HS-5 (cell line): ENCODE measurements around the gene CHN1.

Source experiments
- DNase-seq: peaks from one replicate; pipeline ENCODE4 v3.0.0-alpha.2; 2012; ENCODE audit warnings: low read depth

CHN1 gene

DNA sequence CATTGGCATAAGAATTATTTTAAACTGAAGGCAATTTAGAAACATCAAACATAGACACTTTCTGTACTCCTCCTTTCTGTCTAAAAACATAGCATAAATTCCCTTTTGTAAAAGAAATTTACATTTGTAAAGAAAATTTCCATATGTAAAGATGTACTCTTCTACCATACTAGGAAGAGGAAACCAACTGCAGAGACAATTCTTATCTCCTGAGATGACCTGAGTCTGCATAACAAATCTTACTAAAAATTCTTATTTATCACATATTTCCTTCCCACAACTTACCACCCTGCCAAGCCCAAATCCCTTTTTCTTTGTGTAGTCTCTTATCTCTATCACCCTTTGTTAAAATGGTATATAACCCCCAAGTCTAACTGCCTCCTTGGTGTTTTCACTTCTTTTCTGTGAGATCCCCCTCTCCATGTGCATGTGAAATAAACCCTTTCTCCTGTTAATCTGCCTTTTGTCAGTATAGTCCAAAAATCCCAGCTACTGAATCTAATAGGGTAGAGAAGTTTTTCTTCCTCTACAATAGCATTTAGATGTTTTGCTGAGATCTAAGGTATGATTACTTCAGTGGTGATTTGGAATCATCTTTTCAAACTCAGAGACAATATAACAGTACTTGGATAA lies 81.0 kb downstream of the CHN1 start:
- no peak for DNase-seq

DNA sequence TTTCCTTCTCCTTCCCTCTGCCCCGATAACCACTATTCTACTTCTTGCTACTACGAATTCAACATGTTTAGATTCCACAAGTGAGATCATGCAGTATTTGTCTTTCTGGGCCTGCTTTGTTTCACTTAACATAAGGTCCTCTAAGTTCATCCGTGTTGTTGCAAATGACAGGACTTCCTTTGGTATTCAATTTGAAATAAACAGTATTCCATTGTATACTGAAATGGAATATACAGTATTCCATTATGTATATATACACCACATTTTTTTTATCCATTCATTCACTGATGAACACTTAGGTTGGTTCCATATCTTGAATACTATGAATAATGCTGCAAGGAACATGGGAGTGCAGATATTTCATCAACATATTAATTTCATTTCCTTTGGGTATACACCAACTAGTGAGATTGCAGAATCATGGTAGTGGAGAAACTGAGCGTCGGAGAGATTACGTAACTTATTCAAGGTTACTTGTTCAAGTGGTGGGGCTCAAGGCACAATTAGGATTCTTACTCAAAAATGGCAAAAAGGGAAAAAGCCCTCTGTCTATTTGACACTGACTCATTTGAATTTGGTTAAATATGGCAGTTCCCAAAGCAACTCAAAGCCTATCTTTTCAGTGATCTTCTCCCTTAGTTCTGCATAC lies 85.1 kb downstream of the CHN1 start:
- DNase-seq = no peak

DNA sequence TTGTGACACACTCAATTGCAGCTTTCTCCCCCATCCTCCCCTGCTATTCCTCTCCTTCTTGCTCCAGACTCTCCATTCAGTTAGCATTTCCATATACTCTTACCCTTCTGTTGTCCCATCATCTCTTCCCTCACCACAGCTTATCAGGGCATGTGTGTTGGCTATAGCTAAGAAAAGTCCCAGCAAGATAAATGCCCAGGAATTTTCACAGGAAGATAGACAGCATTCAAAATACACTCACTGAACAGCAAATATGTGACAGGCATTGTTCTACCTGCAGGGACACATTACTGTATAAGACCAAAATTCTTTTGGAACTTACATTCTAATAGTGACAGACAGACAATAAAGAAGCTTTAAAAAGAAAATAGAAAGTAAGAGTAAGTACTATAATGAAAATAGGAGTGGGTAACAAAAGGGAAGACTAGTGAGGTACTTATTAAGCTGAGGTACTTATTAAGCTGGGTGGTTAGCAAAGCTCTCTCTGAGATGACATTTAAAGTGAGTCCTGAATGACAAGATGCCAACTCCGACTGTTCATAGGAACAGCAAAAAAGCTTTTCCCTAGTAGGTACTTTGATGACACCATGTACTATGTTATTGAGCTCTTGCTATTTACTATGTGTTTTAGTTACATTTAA lies 86.2 kb downstream of the CHN1 start:
- DNase-seq = no peak

DNA sequence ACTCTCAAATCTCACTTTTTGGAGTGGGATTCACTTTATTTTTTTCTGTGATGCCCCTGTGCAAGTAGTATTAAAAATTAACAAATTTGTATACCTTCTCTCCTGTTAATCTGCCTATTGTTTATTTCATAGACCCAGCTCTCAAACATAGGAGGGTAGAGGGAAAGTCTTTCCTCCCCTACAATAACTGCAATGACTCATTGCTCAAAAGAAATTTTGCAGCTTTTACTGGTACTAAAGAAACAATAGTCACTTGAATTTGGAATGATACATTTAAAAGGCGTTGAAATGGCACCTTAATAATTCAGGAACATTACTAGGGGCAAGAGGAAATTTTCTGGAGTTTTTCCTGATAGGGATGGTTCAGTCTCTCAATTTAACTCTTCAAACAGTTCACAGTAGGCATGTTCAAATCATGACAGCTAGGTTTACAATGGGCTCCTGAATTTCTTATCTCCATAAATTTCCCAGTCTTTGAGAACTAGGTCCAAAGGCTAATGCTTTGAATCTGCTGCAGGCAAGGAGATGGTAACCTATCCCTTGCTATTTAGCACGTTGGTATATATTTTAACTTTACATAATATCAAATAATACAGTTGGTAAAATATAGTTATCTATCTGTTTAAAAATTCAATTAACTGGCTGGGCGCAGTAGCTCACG lies 88.8 kb downstream of the CHN1 start:
- DNase-seq = no peak

DNA sequence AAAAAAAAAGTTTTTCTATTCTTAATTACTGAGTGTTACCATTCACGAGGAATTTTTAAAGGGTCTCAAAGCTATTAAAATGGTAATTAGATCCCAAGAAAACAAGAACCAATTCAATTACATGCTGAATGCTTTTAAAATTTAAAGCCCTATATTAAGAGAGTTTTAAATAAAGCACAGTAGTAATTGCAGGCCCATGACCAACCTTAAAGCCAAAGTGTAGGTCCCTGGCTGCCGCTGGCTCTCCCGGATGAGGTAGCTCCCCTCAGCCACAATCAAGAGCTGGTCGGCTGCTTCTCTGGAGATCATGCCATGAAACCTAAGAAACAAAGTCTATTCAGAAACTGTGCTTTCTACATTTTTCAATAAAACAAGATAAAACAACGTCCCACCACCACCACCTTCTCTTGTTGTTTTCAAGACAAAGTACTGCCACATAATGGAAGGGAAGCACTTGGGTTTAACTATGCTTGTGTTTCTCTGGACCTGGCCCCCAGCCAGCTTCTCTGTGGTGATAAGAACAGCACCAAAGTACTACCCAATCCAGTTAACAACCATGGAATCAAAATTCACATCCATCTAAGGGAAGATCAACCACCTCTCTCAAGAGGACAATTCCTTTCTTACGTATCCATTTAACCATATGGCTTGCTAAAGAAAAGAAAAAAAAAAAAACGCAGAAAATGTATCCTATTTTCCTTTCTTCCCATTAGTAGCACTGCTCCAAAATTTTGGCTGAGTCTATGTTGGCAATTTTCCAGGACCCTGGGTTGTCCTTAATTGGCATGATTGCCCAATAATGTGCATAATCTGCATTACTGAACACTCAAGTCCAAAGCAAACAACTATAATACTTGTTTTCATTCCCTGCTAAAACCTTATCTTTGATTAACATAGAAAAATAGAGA lies 90.1 kb downstream of the CHN1 start:
- DNase-seq = no peak

DNA sequence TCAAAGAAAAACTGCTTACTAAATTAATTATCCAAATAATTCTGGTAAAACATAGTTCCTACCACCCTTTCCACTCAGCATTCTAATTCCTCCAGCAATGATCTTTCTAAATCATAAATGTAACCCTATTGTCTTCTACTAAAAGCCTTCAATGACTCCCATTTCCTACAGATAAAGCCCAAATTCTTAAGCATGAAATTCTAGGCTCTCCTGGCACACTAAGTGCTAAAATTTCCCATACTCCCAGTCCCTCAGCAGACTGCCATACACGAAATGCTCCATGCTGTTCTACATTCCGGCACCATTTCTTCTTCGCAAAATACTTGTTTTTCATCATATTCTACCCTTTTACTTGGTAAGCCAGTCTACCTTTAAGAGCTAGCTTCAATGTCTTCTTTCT lies 96.9 kb downstream of the CHN1 start:
- DNase-seq = no peak

DNA sequence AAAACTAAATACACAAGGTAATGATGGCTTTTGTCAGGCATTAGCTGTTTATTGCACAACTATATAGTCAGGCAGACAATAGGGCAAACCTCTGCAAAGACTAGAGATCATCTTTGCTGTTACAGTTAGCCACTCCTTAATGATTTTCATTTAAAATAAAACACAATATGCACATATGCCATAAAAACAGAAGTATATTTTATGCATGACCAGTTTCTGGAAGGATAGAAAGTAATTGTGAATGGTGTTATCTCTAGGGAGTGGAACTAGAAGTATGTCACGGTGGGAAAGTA lies 102.0 kb downstream of the CHN1 start:
- DNase-seq = no peak

DNA sequence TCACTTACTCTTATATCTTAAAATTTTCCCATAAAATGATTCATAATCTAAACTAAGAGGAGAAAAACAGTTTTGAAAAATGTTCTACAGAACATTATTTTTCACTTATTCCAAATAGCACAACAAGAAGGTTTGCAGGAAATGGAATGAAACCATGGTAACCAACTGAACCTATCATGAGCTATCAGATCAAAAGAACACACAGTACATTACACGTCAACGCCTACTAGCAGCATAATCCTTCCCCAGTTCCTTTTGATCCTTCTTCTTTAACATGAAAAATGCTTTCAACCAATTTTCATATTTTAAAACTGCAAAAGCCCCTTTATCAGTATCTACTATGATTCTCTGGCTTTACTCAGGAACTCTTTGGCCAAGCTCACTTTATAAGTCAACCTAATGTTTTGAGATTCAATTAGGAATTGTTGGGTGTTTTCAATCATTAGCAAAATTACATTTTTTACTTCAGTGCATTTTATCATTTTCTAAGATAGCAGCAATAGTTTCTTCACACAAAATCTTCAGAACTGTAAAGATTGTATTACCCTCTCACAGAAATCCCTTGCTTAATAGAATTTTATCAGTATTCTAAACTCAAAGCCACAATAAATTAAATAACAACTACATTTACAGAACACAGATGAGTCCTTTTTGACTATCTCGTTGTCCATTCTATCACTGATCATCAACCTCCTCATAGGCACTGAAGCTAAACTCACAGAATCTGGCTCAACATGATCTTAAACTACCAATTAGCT lies 102.5 kb downstream of the CHN1 start:
- no peak for DNase-seq

DNA sequence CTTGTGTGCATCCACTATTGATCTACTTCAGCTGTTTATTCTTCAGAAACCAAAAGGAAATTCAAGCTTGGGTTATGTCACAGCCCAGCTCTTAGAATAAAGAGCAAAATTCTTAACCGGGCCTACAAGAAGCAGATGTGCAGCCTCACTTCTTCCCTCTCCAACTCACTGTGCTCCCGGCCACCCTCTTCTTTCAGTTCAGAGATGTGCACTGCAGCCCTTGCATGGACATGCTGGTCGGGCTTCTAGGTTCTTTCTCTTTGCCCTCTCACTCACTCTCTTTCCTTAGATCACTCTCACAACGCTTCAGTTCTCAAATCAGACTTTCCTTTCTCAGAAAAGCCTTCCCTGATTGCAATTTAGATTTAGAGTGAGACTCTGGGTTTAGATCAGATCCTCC lies 104.1 kb downstream of the CHN1 start:
- no peak for DNase-seq

DNA sequence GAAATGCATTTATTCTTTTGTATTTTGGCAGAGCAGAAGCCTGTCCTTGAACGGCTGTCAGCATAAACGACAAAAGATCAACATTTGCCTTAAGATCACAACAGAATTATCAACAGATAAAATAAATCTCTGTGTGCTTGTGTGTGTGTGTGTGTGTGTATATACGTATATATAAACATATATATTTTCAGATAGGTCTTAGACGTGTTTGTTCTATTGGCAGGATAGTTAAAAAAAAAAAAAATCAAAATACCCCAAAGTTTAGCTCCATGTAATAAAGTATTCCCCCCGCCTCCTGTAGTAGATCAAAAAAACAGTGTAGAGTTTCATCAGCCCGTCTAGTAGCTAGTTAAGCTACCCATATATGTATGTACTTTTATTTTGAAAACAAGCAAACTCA lies 107.9 kb downstream of the CHN1 start:
- DNase-seq = no peak

DNA sequence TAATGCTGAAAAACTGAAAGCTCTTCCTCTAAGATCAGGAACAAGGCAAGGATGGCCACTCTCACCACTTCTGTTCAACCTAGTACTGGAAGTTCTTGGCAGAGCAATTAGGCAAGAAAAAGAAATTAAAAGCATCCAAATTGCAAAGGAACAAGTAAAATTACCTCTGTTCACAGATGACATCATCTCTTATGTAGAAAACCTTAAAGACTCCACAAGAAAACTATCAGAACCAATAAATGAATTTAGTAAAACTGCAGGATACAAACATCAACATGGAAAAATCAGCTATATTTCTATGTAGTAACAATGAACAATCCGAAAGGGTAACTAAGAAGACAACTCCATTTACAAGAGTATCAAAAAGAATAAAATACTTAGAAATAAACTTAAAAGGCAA lies 112.2 kb downstream of the CHN1 start:
- no peak for DNase-seq

DNA sequence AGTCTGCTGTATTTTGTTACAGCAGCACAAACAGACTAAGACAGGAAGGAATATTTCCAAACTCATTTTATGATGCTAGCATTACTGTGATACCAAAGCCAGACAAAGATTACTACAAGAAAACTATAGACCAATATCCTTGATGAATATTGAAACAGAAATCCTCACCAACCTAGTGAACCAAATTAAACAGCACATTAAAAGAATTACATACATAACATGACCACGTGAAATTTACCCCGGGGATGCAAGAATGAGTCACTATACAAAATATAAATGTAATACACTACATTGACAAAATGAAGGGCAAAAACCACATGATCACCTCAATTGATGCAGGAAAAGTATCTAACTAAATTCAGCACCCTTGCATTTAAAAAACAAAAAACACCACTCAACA lies 112.6 kb downstream of the CHN1 start:
- no peak for DNase-seq

DNA sequence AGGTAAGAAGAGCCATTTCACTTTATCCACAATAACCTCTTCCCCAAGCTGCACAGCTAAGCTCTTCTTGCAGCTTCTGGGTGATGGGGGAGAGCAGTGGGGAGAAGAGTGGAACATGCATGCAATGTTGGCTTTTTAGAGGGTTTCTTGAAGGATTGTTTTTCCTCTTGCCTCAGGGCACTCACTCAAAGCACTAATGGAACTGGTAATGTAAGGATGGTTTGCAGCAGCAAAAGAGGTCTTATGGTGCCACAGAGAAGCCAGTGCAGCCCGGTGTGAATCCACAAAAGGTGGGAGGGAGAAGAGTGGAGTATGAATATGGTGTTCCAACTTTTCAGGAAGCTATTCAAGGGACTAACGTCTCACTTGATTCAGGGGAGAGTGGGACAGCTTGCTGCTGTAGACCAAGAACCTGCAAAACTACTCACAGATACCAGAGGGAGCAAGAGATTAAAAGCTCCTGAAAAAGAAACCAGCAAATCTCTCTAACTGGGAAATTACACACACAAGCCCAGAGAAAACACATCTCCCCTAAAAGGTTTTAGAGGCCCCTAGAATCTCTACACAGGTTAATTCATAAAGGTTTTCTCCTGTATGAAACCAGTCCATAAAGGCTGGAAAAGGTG lies 116.4 kb downstream of the CHN1 start:
- no peak for DNase-seq

DNA sequence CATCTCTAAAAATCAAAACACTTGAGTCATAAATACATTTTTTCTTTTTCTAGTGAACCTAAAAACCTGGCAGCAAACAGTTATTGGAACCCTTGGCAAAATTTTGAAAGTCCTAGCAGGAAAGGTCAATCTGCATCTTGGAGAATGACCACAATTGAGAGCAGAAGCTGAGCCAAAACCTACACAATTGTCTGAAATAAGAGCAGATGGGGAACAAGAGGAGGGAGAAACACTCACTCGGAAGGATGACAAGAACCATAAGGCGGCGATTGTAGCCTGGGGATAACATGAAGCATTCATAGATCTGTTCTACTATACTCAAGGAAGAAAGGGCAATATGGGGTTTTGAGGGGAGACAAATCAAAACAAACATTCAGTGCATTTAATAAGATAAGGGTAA lies 117.0 kb downstream of the CHN1 start:
- no peak for DNase-seq

DNA sequence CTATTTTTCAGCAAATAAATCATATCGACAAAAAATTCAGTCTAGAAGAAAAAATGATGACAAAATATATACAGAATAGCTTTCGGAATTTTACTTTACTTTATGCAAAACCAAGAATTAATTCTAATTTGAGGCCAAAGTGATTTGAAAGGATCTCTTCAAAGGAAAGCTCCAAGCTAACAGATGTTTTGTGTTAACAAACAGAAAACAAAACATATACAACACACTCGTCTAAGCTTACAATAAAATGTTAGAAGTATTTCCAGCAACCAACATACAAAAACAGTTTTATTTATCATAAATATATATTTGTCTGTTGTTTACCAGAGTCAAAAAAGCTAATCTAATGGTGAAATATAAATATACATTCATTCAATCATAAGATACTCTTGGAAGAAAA lies 122.8 kb downstream of the CHN1 start:
- no peak for DNase-seq

DNA sequence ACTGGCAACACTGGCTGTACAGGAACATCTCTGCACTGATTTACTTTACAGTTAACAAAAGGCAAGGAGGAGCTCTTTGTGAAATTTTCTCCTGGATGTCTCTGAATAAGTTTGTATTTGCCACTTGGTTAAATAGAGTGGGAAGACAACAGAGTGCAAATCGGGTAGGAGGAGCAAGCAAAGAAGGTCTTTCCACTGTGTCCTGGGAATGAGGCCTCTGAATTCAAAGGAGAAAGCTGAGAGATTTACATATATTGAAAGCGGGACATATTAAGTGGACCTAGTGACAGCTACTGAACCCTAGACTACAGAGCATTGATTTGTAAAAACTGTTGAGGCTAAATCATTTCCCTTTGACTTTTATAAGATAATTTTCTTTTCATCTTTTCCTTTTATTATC lies 123.5 kb downstream of the CHN1 start:
- DNase-seq = no peak

DNA sequence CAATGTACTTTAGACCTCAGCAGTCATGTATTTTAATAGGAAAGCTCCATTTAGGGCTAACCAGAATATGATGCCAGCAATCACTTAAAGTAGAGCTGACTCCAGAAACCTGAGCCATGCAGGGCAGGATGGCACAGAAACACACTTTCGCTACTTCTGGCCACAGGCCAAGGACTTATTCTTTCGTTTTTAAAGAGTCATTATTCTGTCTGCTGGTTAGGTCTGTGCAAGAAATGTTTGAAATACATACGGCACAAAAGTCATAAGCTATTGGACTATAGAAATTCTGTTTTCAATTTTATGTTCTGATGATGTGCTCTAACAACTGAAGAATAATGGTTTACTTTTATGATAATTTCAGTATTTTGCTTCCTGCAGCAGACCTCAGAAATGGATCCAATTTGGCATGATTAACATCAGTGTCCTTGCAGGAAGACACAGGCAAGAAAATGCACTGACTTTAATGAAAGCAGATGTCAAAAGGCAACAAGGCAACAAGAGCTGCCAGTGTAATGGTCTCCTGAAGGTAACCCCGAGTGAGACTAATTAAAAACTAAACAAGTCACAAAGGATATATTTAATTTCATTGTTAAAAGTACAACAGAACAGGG lies 126.5 kb downstream of the CHN1 start:
- DNase-seq = no peak

DNA sequence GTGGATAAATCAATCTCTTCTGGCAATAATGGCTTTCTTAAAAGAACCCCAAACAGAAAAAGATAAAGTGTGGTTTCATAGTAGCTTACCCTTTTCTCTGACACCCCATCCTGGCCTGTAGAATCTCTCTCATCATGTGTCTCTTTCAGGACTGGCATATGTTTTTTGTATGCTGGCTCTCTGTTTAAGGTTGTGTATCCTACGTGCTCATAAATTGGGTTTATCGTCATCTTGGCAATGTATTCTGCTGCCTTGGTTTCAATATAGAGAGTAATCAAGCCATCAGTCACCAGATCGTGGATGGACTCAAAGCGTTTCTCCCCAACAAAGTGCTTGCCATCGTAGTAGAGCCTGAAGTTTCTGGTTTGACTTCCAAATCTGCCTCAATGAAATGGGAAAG lies 127.4 kb downstream of the CHN1 start:
- DNase-seq = no peak

DNA sequence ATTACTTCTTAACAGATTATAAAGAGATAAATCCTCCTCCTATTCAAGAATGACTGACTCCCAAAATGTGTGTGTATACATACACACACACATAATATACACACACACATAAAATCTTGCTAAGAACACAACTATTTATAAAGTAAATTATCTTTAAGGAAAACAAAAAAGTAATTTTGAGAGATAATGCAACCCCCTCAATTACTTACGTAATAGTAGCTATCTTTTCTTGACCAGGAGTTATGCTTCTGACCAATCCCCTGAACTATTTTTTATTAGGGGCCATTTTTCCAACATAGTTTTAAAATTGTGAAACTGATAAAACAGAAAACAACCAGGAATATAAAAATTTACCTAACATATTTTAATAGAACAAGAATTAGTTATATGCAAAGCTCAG lies 127.9 kb downstream of the CHN1 start:
- no peak for DNase-seq

DNA sequence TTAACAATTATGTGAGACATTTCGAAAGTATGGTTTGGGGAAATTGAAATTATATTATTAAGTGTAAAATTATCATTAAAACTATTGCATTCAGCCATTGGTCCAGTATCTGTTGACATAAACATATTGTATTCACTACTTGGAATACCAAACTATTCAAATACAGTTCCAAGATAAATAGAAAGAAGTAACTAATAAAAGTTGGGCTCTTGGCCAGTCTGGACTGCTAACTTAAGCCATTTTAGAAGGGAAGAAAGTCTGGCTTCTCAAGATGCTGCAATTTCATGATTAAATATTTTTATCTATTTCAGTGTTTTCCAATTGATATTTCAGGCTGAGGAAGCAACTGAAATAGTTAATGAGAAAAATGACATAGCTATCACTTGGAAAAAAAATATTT lies 131.1 kb downstream of the CHN1 start:
- DNase-seq = no peak

DNA sequence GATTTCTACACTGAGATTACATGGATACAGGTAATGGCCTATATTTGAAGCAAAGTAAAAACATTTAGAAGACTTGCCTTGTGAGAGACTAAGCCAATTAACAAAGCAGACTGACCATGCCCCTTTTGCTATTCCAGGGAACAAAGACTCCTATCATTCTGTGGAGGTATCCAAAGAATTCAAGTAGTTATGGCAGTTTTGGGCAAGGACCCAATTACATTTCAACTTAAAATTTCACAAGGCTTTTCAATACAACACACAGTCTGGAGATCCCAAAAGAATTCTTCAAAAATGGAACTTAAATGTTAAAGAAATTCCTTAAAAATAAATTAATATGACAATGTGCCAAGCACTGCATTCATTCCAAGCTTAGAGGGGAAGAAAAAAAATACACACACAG lies 131.7 kb downstream of the CHN1 start:
- no peak for DNase-seq
